ENCODE results near the gene SALL1.

- TF ChIP-seq POLR2A (IDR thresholded peaks at IDR 0.05), result no peak
- no peak for TF ChIP-seq CTCF (IDR thresholded peaks at IDR 0.05 in 4 of 5, conservative IDR thresholded peaks at IDR 0.05 in 1 of 5)
Measured at GRCh38 chr16:51172368-51172767, 21.3 kb upstream of the SALL1 start.

All from gastrocnemius medialis (tissue), 4 donors.